Measurements from ENCODE around the gene COL23A1.

DNA sequence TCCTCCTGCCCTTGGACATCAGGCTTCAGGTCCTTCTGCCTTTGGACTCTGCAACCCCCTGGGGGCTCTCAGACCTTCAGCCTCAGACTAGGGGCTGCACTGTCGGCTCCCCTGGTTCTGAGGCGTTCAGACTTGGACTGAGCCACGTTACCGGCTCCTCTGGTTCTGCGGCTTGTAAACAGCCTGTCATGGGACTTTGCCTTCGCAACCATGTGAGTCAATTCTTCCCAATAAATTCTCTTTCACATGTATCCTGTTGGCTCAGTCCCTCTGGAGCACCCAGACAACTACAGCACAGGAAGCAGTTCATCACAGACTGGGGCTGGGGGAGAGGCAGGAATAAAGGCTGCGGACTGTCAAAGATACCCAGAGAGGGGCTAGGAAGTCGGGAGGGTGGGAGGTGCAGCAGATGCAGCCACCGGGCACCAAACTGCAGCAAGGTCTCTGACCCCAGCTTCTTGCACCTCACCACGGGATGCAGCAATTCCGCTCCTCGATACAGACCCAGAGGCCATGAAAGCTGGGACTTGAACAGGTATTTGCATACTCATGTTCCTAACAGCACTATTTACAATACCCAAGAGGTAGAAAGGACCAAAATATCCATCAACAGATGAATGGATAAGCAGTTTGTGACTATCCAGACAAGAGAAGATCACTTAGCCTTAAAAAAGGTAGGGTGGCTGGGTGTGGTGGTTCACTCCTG, 100.8 kb downstream of the COL23A1 start:
- TF ChIP-seq EZH2 (IDR thresholded peaks at IDR 0.05; ENCODE audit: borderline replicate concordance) (no peak), EZH2phosphoT487 (IDR thresholded peaks at IDR 0.05; ENCODE audit: low read depth, severe bottlenecking, unreplicated experiment) (no peak)
- TF ChIP-seq, protein P1, sequence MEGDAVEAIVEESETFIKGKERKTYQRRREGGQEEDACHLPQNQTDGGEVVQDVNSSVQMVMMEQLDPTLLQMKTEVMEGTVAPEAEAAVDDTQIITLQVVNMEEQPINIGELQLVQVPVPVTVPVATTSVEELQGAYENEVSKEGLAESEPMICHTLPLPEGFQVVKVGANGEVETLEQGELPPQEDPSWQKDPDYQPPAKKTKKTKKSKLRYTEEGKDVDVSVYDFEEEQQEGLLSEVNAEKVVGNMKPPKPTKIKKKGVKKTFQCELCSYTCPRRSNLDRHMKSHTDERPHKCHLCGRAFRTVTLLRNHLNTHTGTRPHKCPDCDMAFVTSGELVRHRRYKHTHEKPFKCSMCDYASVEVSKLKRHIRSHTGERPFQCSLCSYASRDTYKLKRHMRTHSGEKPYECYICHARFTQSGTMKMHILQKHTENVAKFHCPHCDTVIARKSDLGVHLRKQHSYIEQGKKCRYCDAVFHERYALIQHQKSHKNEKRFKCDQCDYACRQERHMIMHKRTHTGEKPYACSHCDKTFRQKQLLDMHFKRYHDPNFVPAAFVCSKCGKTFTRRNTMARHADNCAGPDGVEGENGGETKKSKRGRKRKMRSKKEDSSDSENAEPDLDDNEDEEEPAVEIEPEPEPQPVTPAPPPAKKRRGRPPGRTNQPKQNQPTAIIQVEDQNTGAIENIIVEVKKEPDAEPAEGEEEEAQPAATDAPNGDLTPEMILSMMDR (IDR thresholded peaks at IDR 0.05; ENCODE audit: poor library complexity) = no peak

Measured in hepatocyte (in vitro differentiated cells).